NCI-H524 (cell line): ENCODE measurements around the gene GALNT15.

ENCODE experiments used
- DNase-seq, 2 experiments: peaks; one replicate each; lab custom pipeline; 2025; lab: John Stamatoyannopoulos, UW

Gene GALNT15

DNA sequence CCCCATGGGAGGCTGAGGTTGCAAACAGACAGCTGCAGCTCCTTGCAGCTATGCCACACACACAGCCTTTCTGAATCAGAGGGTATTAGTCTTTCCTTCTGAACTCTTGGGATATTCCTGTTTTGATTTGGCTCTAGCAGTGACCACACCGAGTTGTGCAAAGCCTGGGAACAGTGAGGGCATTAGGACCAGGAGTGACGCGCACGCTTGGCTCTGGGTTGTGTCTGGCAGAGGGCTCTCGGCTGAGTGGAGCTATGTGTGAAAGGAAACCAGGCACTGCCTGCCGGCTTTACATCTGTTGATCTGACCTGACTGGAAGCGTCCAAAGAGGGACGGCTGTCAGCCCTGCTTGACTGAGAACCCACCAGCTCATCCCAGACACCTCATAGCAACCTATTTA is at the start of gene GALNT15:
TSS of gene GALNT15 (plus strand) at position 292 of the 400 bp plus-strand sequence. CDS start 472 bp downstream, outside the sequence.
- peak; percentile 20 to 48 for DNase-seq

DNA sequence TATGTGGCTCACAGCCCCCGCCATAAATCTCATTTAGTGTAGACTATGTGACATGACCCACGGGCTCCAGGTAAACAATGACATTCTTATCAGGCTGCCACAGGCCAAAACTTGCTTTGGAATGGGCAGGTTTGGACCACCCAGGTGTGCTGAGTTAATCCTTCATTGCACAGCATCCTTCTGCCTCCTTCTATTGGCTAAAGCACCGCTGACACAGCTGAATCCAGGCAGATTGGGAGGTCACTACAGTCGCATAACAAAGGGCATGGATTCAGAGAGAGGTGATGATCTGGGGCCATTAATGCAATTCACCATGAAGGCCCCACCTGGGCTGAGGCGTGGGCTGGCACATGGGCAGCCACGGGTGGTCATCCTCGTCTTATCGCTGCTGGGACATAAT is 47.8 kb upstream of the GALNT15 start:
- no peak for DNase-seq

GRCh38 chr3:16127249-16127648 is 47.2 kb upstream of the GALNT15 start:
- no peak for DNase-seq

DNA sequence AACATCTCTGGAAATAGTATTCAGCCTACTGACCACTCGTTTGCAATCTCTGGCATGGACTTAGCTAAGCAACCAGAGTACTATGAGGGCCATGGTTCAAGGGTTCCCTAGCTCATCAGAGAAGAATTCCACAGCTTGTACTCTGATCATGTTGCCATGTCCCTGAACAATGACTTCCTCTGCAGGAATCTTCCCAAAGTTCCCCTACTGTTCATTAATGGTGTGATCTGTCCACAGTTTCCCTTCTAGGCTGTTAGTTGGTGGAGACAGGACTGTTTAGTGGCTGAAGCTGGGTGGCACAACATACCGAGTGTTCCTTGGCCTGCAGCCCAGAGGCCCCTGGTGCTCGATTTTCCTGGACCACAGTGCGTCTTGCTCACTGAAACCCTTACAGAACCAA is 44.4 kb upstream of the GALNT15 start:
- DNase-seq, result no peak

DNA sequence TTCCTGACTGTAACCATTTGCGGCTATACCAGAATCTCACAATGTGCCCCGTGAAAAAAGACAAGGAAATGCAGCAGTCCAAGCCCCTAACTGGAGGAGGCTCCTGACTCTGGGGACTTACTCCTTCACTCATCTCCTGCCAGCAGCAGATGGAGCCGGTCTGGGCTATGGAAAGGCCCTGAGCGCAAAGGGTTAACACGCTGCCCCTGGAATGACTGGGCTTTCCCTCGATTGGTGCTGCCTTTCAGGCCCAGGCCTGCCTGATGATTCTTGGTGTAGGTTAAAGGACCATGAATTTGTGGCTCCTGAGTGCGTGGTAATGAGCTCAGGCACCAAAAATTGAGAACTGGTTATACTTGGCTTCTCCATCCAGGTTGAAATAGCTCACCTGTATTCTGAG is 42.3 kb upstream of the GALNT15 start:
- peak; percentile 50 to 72 for DNase-seq

DNA sequence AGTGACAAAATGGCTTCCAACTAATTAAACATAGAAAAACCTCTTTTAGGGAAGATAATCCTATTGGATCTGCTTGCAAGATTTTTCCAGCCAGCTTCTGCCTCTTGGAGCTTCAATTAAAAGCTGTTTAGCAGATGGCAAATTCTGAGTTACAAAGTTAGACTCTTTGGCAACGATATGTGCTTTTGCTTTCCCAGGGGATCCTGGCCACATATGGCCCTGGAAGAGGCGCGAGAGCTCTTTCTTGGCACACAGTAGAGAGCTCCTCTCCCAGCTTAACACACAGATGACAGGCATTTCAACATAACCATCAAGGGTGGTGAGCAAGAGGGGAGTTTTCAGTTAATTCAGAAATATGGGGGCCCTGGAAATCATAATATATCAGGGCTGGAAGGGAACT is 41.6 kb upstream of the GALNT15 start:
- DNase-seq, result peak; percentile 95 to 99

GRCh38 chr3:16134173-16134928 is 40.1 kb upstream of the GALNT15 start:
- DNase-seq, result peak; percentile 10 to 40

DNA sequence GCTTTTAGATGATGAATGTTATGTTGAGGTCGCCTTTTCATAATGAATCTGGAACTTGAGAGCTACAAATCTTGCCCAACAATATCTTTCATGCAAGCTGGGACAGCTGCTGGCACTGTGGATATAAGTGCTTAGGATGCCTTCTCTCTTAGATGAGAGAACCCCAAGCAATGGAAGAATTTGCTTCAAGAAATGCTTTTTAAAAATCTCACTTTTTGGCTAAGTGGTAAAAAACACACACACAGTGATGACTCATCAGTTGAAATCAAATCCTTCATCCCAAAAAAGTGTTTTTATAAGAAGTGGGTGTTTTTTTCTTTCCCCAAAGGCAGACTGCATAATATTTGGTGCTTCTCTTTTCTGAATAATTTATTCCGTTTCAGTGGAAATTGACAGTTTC is 38.4 kb upstream of the GALNT15 start:
- DNase-seq, result no peak

GRCh38 chr3:16137044-16137443 is 37.4 kb upstream of the GALNT15 start:
- no peak for DNase-seq

DNA sequence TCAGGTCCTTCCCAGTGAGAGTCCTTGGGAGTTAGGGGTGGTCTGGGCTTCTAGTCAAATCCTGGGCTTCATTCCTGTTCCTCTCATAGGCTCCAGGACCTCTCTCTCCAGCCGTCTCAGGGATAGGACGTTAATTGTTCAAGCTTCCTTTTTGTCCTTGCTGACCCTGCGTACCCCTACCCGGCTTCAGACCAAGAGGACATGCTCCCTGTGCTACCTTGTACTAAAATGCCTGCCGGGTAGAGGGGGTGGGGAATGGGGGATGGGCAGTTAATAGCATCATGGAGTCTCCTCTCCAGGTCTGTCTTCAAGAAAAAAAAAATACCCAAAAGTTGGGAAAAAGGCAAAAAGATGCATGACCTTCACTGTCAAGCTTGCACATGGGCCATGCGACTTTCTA is 36.5 kb upstream of the GALNT15 start:
- no peak for DNase-seq

DNA sequence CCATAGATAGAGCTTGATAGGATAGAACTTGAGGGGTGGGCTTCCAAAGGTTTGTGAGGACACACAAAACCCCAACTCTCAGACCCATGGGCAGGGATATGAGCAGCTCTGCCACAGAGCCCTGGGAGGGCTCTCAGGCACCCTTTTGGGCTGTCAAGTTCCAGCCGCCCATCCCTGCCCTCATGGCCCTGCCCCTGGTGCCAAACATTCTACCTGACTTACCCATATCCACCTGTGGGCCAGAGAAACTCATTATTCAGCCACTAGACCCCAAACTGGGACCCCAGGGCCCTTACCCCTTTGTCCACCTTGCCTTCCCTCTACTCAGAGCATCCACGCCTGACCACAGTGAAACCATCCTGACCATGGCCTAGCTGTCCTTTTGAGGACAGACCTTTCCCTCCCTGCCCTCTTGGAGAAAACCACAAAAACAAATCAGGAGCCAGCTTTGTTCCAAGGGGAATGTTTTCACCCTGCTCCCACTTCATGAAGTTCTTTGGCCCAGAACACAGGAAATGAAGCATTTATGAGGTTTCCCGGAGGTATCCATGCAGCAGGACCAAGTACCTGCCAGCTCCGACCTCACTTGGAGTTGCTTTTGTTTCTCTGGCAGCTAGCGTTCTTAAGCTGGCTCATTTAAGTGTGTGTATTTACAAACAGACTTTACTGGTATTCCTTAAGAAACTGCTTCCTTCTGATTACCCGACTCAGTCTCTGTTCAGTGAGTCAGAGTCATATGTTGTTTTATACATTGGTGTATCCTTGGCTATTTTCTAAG is 34.2 kb upstream of the GALNT15 start:
- DNase-seq, result no peak

DNA sequence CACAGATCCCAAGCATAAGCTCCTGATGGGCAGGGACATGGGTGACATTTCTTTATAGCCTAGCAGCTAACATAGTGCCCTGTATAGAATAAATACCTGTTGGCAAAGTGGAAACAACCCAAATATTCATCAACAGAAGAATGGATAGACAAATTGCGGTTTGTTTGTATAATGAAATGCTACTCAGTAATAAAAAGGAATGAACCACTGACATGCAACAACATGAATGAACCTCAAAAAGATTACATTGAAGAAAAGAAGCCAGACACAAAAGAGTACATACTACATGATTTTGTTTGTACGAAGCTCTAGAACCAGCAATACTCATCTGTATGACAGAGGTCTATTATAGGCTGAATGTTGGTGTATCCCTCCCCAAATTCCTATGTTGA is 33.6 kb upstream of the GALNT15 start:
- no peak for DNase-seq

GRCh38 chr3:16142350-16143025 is 32.0 kb upstream of the GALNT15 start:
- DNase-seq, result peak; percentile 65 to 80

DNA sequence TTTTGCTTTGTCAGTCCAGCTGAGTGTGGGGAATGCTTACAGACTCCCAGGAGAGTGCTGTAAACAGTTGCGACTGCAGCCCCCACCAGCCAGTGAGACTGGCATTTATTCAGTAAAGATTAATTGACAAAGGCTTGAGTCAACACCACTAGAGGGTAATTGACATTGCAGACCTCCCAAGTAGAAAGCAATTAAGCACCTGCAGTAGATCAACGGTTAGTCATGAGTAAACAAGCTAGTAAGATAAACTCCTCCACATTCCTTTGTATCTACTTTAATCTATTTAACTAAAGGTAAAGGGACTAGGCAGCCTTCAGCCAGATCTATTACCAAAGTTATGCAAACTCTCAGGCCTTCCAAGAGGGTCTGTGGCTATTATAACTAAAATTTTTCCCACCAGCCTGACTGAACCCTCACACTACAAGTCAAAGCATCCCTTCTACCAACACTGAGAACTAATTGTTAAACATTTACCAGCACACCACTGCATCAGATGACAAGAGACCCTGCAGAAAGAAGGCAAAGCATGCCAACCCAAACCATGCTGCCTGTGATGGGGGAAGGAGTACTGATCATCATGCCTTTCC is 30.5 kb upstream of the GALNT15 start:
- DNase-seq, result no peak

GRCh38 chr3:16145176-16145575 is 29.3 kb upstream of the GALNT15 start:
- no peak for DNase-seq

DNA sequence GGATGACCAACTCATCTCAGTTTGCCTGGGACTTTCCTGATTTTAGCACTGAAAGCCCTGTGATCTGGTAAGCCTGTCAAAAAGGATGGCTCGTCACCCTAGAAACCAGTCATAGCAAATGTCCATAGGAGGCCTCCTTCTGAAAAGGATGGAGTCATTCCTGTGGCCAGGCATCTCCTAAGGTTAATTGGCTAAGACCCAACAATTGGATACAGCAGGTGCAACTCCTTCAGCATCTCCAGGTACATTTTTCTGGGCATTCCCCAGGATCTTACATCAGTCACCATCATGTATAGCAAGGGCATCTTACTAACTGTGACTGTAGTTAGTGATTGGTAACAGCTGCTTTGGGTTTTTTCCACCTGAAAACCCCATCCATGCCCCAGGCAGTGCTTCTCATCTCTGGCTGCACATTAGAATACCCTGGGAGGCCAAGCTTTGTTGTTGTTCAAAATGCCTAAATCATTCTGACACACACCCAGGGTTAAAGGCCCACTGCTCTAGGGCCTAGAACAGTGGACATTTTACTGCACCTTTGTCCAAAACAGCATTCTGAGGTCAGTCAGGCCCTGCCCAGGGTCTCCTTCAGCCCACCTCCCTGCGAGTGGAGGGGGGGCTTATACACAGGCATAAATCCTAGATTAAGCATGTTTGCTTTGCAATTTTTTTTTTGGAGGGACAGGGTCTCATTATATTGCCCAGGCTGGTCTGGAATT is 28.3 kb upstream of the GALNT15 start:
- no peak for DNase-seq

- no peak for DNase-seq
Observed at GRCh38 chr3:16147220-16147994, 27.1 kb upstream of the GALNT15 start.

GRCh38 chr3:16148213-16148612 is 26.3 kb upstream of the GALNT15 start:
- DNase-seq, result no peak

DNA sequence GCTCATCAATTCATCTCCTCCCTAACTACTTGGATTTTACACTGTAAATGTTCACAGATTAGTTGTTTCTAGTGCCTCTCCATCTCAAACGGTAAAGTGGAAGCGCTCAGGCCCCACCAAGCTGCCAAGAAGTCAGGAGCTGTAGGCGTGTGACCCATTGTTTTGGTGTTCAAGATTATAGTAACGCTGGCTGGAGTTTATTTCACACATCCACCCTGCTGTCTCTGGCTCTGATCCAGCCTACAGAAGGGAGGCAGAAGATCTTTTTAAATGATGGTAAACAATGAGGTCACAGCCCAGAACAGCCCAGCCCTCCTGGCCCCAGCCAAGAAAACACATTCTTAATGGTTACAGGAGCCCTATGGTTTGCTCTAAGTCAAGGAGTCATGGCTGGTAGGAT is 25.7 kb upstream of the GALNT15 start:
- peak; percentile 42 to 64 for DNase-seq

DNA sequence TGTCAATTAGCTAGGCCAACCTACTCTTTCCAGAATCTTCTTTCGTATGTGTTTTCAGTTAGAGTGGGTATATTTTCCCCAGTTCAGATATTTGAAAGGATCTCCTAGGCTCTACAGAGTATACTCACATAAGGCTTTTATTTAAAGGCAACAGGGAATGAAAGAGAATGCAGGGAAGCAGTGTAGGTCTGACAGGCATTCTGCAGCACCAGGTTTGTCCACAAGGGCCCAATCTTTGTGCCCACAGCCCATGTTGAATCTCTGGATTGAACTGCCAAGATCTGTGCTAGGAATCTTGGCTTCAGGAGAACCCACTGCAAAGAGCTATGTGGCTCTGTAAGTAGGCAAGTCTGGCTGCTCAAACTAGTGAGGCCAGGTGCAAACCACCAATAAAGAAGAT is 24.2 kb upstream of the GALNT15 start:
- no peak for DNase-seq

DNA sequence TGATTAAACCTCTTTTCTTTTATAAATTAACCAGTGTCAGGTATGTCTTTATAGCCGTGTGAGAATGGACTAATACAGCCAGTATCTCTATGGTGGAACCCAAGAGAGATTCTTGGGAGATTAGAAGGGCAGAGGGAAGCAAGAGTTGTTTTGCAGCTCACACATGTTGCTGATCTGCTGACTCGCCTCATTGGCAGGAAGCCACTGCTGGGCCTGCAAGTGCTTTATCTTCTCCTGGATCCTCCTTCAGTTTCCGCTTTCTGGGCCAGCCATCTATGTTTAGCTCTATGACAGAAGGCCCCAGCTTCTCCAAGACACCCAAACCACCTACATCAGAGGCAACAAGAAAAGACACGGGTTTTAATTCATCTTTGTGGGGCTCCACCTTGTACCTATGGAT is 23.4 kb upstream of the GALNT15 start:
- no peak for DNase-seq
